ENCODE results near the gene IFITM10. TPM values are rescaled to one million over a fixed set of nuclear protein-coding genes. Genes with fewer than 3 reads are reported as not detected.

The IFITM10 gene
- polyA plus RNA-seq, 1 of the 3 experiments (the other 2 are of a cell fraction), result 0.21 TPM

DNA sequence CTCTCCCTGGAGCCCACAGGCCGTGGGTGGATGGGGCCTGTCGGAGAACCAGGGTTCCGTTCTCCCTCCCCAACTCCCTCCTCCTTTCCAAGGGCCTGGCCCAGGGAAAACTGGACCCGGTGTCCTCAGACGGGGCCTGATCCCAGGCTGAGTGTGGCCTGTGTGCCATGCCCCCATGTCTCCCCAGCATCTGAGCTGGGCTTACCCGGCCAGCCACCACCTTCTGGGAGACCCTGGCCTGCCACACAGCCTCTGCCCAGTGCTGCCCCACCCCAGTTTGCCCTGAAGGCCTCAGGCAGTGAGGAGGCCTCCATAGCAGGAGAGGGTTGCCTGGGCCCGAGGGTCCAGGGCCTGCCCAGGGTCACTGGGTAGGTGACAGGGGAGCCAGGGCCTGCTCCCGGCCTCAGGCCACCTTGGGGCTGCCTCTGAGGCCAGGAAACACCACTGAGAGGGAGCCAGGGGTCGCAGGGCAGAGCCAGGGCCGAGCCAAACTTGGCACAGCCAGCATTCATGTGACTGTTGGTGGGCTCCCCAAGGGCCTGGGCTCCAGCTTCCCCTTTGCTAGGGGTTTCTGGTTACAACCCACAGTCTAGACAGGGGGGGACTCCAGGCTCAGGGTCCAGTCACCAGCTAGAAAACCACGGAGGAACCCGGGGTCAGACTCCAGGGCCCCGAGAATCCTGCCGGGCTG, 590 bp upstream of the IFITM10 start:
- TF ChIP-seq FOXM1 (IDR thresholded peaks at IDR 0.05; ENCODE audit: low read depth) (no peak), TEAD4 (IDR thresholded peaks at IDR 0.05; ENCODE audit: borderline replicate concordance, insufficient read depth) (no peak), SIN3A (IDR thresholded peaks at IDR 0.05; ENCODE audit: borderline replicate concordance, low read depth, low read length) (no peak), RAD21 (IDR thresholded peaks at IDR 0.05; ENCODE audit: low read length) (no peak), EZH2phosphoT487 (IDR thresholded peaks at IDR 0.05; ENCODE audit: borderline replicate concordance, low read depth) (no peak), FOXJ3 (CRISPR knock-in tag; IDR thresholded peaks at IDR 0.05) (no peak; the same call in 1 of the 2 replicates), ELF1 (IDR thresholded peaks at IDR 0.05) (no peak), NFIC (IDR thresholded peaks at IDR 0.05; ENCODE audit: borderline replicate concordance) (no peak), TAF1 (IDR thresholded peaks at IDR 0.05; ENCODE audit: borderline replicate concordance, low read depth, low read length) (no peak), MXI1 (IDR thresholded peaks at IDR 0.05; ENCODE audit: low read depth, low read length) (no peak), EP300 (IDR thresholded peaks at IDR 0.05; ENCODE audit: borderline replicate concordance in 1 of 2, low read depth in 1 of 2, low read length in 1 of 2) (no peak), FOSL2 (IDR thresholded peaks at IDR 0.05; ENCODE audit: borderline replicate concordance, low read depth) (no peak)
- TF ChIP-seq, protein P1, sequence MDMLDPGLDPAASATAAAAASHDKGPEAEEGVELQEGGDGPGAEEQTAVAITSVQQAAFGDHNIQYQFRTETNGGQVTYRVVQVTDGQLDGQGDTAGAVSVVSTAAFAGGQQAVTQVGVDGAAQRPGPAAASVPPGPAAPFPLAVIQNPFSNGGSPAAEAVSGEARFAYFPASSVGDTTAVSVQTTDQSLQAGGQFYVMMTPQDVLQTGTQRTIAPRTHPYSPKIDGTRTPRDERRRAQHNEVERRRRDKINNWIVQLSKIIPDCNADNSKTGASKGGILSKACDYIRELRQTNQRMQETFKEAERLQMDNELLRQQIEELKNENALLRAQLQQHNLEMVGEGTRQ (IDR thresholded peaks at IDR 0.05; ENCODE audit: borderline replicate concordance, low read depth, low read length), result no peak
- TF ChIP-seq, protein P2, sequence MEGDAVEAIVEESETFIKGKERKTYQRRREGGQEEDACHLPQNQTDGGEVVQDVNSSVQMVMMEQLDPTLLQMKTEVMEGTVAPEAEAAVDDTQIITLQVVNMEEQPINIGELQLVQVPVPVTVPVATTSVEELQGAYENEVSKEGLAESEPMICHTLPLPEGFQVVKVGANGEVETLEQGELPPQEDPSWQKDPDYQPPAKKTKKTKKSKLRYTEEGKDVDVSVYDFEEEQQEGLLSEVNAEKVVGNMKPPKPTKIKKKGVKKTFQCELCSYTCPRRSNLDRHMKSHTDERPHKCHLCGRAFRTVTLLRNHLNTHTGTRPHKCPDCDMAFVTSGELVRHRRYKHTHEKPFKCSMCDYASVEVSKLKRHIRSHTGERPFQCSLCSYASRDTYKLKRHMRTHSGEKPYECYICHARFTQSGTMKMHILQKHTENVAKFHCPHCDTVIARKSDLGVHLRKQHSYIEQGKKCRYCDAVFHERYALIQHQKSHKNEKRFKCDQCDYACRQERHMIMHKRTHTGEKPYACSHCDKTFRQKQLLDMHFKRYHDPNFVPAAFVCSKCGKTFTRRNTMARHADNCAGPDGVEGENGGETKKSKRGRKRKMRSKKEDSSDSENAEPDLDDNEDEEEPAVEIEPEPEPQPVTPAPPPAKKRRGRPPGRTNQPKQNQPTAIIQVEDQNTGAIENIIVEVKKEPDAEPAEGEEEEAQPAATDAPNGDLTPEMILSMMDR (IDR thresholded peaks at IDR 0.05), result no peak
- TF ChIP-seq, protein P3, sequence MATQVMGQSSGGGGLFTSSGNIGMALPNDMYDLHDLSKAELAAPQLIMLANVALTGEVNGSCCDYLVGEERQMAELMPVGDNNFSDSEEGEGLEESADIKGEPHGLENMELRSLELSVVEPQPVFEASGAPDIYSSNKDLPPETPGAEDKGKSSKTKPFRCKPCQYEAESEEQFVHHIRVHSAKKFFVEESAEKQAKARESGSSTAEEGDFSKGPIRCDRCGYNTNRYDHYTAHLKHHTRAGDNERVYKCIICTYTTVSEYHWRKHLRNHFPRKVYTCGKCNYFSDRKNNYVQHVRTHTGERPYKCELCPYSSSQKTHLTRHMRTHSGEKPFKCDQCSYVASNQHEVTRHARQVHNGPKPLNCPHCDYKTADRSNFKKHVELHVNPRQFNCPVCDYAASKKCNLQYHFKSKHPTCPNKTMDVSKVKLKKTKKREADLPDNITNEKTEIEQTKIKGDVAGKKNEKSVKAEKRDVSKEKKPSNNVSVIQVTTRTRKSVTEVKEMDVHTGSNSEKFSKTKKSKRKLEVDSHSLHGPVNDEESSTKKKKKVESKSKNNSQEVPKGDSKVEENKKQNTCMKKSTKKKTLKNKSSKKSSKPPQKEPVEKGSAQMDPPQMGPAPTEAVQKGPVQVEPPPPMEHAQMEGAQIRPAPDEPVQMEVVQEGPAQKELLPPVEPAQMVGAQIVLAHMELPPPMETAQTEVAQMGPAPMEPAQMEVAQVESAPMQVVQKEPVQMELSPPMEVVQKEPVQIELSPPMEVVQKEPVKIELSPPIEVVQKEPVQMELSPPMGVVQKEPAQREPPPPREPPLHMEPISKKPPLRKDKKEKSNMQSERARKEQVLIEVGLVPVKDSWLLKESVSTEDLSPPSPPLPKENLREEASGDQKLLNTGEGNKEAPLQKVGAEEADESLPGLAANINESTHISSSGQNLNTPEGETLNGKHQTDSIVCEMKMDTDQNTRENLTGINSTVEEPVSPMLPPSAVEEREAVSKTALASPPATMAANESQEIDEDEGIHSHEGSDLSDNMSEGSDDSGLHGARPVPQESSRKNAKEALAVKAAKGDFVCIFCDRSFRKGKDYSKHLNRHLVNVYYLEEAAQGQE (IDR thresholded peaks at IDR 0.05; ENCODE audit: low read depth, low read length), result no peak
- TF ChIP-seq, protein P4, sequence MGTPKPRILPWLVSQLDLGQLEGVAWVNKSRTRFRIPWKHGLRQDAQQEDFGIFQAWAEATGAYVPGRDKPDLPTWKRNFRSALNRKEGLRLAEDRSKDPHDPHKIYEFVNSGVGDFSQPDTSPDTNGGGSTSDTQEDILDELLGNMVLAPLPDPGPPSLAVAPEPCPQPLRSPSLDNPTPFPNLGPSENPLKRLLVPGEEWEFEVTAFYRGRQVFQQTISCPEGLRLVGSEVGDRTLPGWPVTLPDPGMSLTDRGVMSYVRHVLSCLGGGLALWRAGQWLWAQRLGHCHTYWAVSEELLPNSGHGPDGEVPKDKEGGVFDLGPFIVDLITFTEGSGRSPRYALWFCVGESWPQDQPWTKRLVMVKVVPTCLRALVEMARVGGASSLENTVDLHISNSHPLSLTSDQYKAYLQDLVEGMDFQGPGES (IDR thresholded peaks at IDR 0.05; ENCODE audit: low read depth, low read length), result no peak
- ChIA-PET CTCF (interaction anchor here (0.9 to 5.4 kb wide), 7 partner anchors 58 to 250 kb away, joined by 3 to 39 read pairs (median 3); no protein-coding TSS in a partner anchor), POLR2A (no interaction called here)
- Histone ChIP-seq H3K27me3 (ENCODE audit: insufficient read depth) (no peaks in the 10 kb centered on the region), H3K79me2 (ENCODE audit: insufficient read depth) (no peaks in the 10 kb centered on the region), H3K27ac (ENCODE audit: low read depth in 2 of 2, low read length in 1 of 2) (peak overlapping the region in 1 of 2 experiments; percentile 88; a peak in 2 of 4 replicates), H4K20me1 (ENCODE audit: insufficient read depth) (0 out of 2 replicates have a peak, but pooled peaks cover 3% of the 10 kb centered on the region), H2AFZ (ENCODE audit: low read depth) (no peak overlapping the region), H3K9ac (no peak overlapping the region), H3K4me2 (no peak overlapping the region), H3K9me2 (no peaks in the 10 kb centered on the region), H3K4me1 (ENCODE audit: control insufficient read depth in 1 of 2, insufficient read depth in 2 of 2, low read depth in 1 of 2, low read length in 1 of 2) (peaks cover 0 to 66% of the 10 kb centered on the region in 2 experiments; a peak in 1 of 4 replicates), H3F3A (replicated peaks; ENCODE audit: insufficient read depth) (no peaks in the 10 kb centered on the region), H3K9me3 (no peaks in the 10 kb centered on the region), H3K36me3 (replicated peaks in 1 of 2; ENCODE audit: control insufficient read depth in 1 of 2, insufficient read depth in 2 of 2, low read length in 1 of 2) (peaks cover 0 to 14% of the 10 kb centered on the region in 2 experiments), H3K4me3 (ENCODE audit: low read depth in 2 of 2, low read length in 1 of 2) (no peak overlapping the region)
- WGBS (ENCODE audit: low lambda C conversion rate), result 81% methylated on average over 6 of the region's 14 CpGs
- peak; percentile 44 for DNase-seq

Data from SK-N-SH (cell line).